HG02678 (cell line): ENCODE results near the gene BTBD6.

ENCODE experiments used
- ATAC-seq: cut with Tn5 transposase; IDR thresholded peaks from one replicate; pipeline ENCODE4 v1.9.1; 2021; ENCODE audit warnings: mild to moderate bottlenecking, moderate library complexity; ENCODE audit not compliant: unreplicated experiment

Gene BTBD6

GRCh38 chr14:105227346-105227745 is 21.0 kb upstream of the BTBD6 start:
- no peak for ATAC-seq

GRCh38 chr14:105228562-105228961 is 19.8 kb upstream of the BTBD6 start:
- ATAC-seq: no peak

DNA sequence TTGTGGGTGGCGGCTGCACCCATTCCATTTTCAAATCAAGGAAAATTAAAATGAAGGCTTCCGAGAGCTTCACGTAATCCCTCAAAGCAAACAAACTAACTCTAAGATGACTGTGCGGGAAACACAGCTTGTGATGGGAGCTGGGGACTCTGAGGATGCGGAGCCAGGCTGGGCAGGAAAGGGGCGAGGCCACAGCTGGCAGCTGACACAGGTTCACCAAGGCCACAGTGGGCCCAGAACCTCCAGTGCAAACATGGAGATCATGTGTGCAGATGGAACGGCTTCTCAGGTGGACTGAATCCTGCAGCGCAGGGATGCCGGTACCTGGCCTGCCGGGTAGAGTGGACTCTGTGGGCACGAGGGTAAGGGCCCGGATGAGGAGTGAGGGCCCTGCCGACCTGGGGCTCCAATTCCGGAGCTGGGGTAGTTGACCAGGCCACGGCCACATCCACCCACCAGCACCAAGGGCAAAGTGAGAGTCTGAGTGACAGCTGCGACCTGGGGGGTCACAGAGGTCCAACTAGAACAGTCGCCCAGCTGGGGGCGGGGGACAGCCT is 19.2 kb upstream of the BTBD6 start:
- ATAC-seq: no peak

DNA sequence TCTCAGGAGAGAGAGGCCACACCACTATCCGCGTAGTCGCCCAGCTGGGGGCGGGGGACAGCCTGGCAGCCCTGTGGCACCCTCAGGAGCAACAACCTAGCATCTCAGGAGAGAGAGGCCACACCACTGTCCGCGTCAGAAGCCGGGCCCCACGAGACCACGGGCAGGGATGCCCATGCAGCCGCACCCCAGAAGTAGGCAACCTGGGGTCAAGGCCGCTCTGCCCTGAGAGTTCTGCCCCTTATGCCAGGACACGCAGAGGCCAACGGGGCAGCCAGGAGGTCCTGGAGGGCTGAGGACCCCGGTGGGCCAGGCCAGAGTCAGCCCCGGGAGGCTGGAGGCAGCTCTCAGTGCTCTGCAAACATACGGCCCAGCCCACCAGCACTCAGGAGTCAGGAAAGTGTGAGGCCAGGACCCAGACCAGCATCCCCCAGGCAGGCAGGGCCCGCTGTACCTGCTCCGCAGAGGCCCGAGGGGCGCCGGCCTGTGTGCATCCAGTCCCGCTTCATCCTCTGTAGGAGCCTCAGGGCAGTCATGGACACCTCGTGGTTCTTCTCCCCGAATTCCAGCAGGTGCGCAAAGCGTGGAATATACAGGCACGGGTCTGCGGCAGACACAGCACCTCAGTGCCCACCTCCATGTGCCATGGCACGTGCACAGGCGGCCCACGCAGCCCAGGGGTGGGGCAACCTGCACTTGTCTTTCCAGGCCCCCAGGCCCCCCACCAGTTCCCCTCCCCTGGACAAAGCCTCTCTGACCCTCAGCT is 7.3 kb upstream of the BTBD6 start:
- no peak for ATAC-seq

DNA sequence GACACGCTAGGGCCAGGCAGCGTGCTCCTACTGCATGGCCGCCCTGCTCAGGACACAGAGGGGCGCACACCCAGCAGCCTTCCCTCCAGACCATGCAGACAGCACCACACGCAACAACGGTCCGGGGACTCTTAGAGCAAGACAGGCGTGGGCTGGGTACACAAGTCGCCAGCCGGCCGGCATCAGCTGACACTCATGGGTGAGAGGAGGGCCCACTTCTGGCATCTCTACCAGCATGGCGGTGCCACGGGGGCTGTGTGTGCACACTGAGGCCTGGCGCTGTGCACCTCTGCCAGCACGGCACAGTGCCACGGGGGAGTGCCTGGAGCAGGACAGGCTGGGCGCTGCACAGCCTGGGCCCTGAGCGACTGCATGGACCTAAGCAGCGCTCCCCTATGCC is 6.7 kb upstream of the BTBD6 start:
- no peak for ATAC-seq

- ATAC-seq: no peak
Observed at GRCh38 chr14:105244334-105244733, 4.0 kb upstream of the BTBD6 start.

- no peak for ATAC-seq
Observed at GRCh38 chr14:105247026-105247425, 1.3 kb upstream of the BTBD6 start.

DNA sequence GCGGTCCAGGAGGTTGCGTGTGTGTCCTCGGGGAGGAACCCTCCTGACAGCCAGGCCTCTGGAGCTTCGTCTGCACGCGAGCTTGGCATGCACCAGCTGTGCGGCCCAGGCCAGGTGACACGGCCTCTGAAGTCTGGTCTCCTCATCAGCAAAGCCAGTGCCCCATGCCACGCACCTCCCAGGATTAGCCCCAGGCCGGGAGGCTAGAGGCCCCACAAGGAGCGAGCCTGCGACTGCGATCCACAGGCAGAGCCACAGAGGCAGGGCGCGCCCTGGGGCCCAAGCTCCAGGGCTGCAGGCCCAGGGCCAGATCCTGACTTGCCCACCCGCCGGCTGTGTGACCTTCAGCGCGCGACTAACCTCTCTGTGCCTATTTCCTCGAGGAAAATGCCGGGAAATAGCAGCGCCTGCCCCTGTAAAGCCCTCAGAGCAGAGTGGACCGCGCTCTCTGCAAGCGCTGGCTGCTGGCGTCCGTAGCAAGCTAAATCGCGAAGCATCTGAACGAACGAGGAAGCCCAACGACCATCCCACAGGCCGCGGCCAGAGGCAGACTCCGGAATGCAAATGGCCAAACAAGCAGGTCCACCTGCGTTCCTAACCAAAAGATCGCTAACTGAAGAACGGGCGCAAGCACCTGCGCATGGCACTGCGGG is 492 bp upstream of the BTBD6 start:
- ATAC-seq: no peak

DNA sequence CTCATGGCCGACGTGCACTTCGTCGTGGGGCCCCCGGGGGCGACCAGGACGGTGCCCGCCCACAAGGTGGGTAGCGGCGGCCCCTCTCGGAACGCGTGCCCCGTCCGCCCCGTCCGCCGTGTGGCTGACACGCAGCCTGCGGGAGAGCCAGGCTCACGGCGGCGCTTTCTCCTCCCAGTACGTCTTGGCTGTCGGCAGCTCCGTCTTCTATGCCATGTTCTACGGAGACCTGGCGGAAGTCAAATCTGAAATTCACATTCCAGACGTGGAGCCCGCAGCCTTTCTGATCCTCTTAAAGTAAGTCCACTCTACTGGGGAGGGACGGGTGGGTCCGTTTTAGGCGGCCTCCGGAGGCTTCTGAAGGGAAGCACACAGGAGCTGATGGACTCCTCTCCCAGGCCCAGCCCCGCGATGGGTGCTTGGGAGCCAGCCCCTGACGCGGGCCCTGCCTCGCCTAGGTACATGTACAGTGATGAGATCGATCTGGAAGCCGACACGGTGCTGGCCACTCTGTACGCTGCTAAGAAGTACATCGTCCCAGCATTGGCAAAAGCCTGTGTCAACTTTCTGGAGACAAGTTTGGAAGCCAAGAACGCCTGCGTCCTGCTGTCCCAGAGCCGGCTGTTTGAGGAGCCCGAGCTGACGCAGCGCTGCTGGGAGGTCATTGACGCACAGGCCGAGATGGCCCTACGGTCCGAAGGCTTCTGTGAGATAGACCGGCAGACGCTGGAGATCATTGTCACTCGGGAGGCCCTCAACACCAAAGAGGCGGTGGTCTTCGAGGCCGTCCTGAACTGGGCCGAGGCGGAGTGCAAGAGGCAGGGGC is 1.1 kb downstream of the BTBD6 start:
- no peak for ATAC-seq

DNA sequence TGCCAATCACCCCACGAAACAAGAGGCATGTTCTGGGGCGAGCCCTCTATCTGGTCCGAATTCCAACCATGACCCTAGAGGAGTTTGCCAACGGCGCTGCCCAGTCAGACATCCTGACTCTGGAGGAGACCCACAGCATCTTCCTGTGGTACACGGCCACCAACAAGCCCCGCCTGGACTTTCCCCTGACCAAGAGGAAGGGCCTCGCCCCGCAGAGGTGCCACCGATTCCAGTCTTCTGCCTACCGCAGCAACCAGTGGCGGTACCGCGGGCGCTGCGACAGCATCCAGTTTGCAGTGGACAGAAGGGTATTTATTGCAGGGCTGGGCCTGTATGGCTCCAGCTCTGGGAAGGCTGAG is 1.7 kb downstream of the BTBD6 start:
- ATAC-seq: no peak

DNA sequence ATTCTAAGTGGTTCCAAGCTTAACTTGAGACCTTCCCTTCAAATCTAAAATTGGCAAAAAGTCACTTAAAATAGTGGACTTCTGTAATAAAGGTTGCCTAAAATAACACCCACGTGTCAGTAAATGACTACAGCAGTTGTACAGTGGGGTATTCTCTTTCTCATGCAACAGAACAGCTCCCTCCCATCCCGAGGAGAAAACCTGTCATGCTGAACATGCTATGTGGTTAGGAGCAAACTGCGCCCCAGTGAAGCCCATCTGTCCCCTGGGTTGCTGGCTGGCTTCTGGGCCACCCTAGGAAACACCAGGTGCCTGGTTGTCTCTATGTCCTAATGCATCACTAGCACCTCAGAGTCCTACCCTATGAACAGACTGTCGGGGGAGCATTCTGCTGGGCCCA is 2.7 kb downstream of the BTBD6 start:
- no peak for ATAC-seq

DNA sequence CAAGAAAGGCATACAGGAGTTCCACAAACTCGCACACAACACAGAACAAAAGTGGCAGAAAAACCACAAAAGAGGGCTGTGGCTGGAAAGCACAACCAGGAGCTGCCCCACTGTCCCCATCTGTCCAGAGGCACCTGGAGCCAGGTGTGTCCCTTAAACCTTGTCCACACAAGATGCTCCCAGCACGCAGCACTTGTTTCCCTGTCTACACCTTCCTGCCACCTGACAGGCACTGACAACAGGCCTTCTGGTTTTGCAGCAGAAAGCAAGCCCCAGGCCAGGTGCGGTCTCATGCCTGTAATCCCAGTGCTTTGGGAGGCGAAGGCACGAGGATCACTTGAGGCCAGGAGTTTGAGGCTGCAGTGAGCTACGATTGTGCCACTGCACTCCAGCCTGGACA is 3.6 kb downstream of the BTBD6 start:
- ATAC-seq: no peak

DNA sequence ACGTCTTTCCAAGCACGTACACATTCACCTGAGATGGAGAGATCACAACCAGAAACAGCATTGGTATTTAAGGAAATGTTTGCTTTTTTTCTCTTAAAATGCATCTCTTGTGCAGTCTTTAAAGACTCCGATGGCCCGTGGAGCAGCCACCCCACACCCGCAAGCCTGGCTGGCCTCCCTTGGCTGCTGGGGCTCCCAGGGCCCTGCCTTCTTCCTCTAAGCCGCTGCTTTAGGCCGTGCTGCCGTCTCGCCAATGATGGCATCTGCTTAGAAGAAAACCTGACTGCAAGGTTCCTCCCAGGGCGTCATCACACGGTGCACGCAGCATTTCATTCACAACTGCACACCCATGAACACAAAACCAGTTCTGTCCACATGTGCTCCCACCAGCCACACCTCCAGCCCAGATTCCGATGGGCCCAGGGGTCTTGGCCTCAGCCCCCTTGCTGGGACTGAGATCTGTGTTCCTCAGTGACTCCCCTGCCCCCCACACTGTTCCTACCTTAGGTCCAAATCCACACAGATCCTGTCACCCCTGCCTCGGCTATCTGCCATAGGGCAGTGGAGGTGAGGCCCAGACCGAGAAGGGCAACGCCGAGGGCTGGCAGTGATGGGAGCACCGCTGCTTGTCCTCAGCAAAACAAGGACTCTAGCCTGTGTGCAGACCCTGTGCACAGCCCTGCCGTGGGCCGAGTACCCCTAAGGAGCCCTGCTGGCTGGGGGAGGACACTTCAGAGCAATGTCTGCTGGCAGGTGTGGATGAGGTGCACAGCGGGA is 4.4 kb downstream of the BTBD6 start:
- ATAC-seq: no peak

- ATAC-seq: no peak
Observed at GRCh38 chr14:105253329-105253682, 5.0 kb downstream of the BTBD6 start.

GRCh38 chr14:105255021-105255507 is 6.7 kb downstream of the BTBD6 start:
- no peak for ATAC-seq

DNA sequence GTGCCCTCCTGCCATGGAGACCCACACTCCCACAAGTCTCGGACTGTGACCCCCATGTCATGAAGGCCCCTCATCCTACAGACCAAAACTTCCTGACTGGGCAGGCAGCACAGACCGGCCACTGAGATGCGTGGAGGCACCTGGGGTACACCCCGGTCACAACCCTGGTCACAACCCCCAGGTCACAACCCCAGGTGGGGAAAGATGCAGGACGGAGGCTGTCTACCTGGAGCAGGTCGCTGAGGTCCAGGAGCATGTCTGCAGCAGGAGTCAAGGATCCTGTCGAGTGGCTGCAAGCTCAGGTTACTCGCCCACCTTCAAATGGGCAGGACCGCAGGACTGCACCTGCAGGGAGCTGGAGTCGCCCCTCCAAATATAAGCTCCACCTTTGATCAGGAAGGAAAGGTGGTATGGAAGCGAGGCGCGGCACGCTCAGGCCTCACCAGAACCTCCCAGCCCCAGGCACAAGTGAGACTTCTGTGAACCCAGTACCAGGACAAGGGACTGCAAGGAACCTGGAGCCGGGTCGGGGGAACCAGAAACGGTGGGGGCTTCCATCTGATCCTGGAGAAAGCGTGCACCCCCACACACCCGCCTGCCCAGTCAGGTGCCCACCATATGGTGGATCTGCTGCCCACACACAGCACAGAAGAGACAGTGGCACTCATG is 8.1 kb downstream of the BTBD6 start:
- ATAC-seq: no peak

DNA sequence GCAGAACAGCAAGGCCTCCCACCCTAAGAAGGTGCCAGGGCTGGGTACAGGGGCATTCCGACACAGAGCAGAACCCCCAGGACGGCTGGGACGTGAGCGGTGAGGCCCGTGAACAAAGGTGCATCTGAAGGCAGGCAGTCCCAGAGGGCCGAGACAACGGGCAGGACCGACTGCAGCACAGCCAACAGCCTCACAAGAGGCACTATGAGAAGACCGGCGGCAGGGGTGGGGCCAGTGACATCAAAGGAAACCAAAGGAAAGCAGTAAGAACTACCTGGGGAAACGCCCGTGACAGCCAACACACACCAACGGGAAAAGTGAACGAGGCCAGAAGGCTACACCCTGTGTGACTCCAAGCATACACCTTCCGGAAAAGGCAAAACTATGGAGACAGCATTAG is 9.1 kb downstream of the BTBD6 start:
- no peak for ATAC-seq

DNA sequence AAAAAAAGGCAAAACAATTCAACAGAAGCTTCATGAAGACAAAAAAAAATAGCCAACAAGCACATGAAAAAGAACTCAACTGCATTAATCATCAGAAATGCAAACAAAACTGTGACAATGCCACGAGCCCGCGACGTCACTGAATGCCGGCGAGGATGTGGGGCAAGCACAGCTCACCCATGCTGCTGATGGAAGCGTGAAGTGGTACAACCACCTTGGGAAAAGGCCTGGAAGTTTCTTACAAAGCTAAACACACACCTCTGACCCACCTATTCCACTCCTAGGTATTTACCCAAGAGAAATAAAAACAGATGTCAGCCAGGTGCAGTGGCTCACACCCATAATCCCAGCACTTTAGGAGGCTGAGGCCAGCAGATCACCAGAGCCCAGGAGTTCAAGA is 10.5 kb downstream of the BTBD6 start:
- ATAC-seq: no peak

GRCh38 chr14:105260959-105261358 is 12.6 kb downstream of the BTBD6 start:
- no peak for ATAC-seq

GRCh38 chr14:105261781-105262180 is 13.4 kb downstream of the BTBD6 start:
- ATAC-seq: no peak
